DMS53 treated with DMSO at 0.1 percent for 48 hours (cell line): ENCODE results near the gene NRP1.

ENCODE experiments used
- DNase-seq: peaks from one replicate; lab custom pipeline; 2025; ENCODE audit not compliant: unreplicated experiment; lab: John Stamatoyannopoulos, UW

NRP1 gene

GRCh38 chr10:33293531-33294170, 40.8 kb downstream of the NRP1 start:
- no peak for DNase-seq

- DNase-seq: no peak
Observed at GRCh38 chr10:33293076-33293475, 41.4 kb downstream of the NRP1 start.

- DNase-seq: no peak
Observed at GRCh38 chr10:33291053-33291592, 43.3 kb downstream of the NRP1 start.

GRCh38 chr10:33290321-33291052, 44.0 kb downstream of the NRP1 start:
- no peak for DNase-seq

GRCh38 chr10:33289776-33290175, 44.7 kb downstream of the NRP1 start:
- no peak for DNase-seq

- no peak for DNase-seq
Observed at GRCh38 chr10:33288127-33288526, 46.3 kb downstream of the NRP1 start.

- peak; percentile 42 for DNase-seq
Observed at GRCh38 chr10:33287112-33287511, 47.4 kb downstream of the NRP1 start.

GRCh38 chr10:33286157-33286934, 48.1 kb downstream of the NRP1 start:
- no peak for DNase-seq

- DNase-seq: no peak
Observed at GRCh38 chr10:33284945-33285344, 49.5 kb downstream of the NRP1 start.

- no peak for DNase-seq
Observed at GRCh38 chr10:33279811-33280602, 54.5 kb downstream of the NRP1 start.

- no peak for DNase-seq
Observed at GRCh38 chr10:33279276-33279675, 55.2 kb downstream of the NRP1 start.

- DNase-seq: no peak
Observed at GRCh38 chr10:33278198-33278597, 56.3 kb downstream of the NRP1 start.

GRCh38 chr10:33277135-33277536, 57.3 kb downstream of the NRP1 start:
- DNase-seq: no peak

- DNase-seq: no peak
Observed at GRCh38 chr10:33276282-33276923, 58.1 kb downstream of the NRP1 start.

GRCh38 chr10:33274096-33274785, 60.2 kb downstream of the NRP1 start:
- no peak for DNase-seq

GRCh38 chr10:33273295-33274002, 61.0 kb downstream of the NRP1 start:
- DNase-seq: peak; percentile 72

- DNase-seq: no peak
Observed at GRCh38 chr10:33272635-33273034, 61.8 kb downstream of the NRP1 start.

GRCh38 chr10:33271969-33272583, 62.4 kb downstream of the NRP1 start:
- DNase-seq: no peak

GRCh38 chr10:33270971-33271370, 63.5 kb downstream of the NRP1 start:
- no peak for DNase-seq
